Subcutaneous abdominal adipose tissue (tissue), 5 donors: ENCODE measurements around the gene PPP1R14C.
"Not testable (repeated sequence)": the region's sequence is repeated elsewhere in the genome, so short reads cannot be mapped to it uniquely, and the experiment has no call there.

Experiments
- H3K27ac ChIP-seq: one replicate; pipeline ENCODE4 v1.7.0; 2013; ENCODE audit warnings: low read depth, mild to moderate bottlenecking, inconsistent platforms, low read length, moderate library complexity
- H3K27me3 ChIP-seq, 5 donors: one replicate each; pipeline ENCODE4 v1.7.0; 2013; ENCODE audit warnings: low read length in 5 of 5, inconsistent platforms in 1 of 5; ENCODE audit not compliant: control insufficient read depth in 5 of 5, insufficient read depth in 4 of 5
- H3K36me3 ChIP-seq, 5 donors: one replicate each; pipeline ENCODE4 v1.7.0; 2013; ENCODE audit warnings: low read length in 5 of 5; ENCODE audit not compliant: control insufficient read depth in 5 of 5, insufficient read depth in 5 of 5
- H3K4me1 ChIP-seq, 5 donors: one replicate each; pipeline ENCODE4 v1.7.0; 2013; ENCODE audit warnings: low read length in 5 of 5, mild to moderate bottlenecking in 3 of 5, moderate library complexity in 1 of 5; ENCODE audit not compliant: control insufficient read depth in 5 of 5, insufficient read depth in 5 of 5
- H3K4me3 ChIP-seq, 5 donors: one replicate each; pipeline ENCODE4 v1.7.0; 2013; ENCODE audit warnings: low read length in 5 of 5, low read depth in 1 of 5
- H3K9ac ChIP-seq, 5 donors: one replicate each; pipeline ENCODE4 v1.7.0; 2013; ENCODE audit warnings: low read length in 5 of 5, mild to moderate bottlenecking in 4 of 5, moderate library complexity in 3 of 5
- H3K9me3 ChIP-seq, 5 donors: one replicate each; pipeline ENCODE4 v1.7.0; 2013; ENCODE audit warnings: low read length in 5 of 5; ENCODE audit not compliant: control insufficient read depth in 5 of 5
- donor health status: healthy.
- donor health status: healthy.
- donor health status: healthy.
- donor health status: healthy.
- donor health status: healthy.

The PPP1R14C gene

GRCh38 chr6:150186129-150186898 is 43.5 kb downstream of the PPP1R14C start:
- Histone ChIP-seq H3K27ac (no peak overlapping the region), H3K4me3 (no peak overlapping the region), H3K27me3 (no peaks in the 10 kb centered on the region), H3K9ac (no peak overlapping the region), H3K9me3 (no peaks in the 10 kb centered on the region), H3K36me3 (no peaks in the 10 kb centered on the region), H3K4me1 (no peaks in the 10 kb centered on the region)

- not testable (repeated sequence) for H3K4me3 ChIP-seq, H3K9ac ChIP-seq, H3K27me3 ChIP-seq, H3K36me3 ChIP-seq, H3K9me3 ChIP-seq, H3K4me1 ChIP-seq, H3K27ac ChIP-seq
Measured at GRCh38 chr6:150187433-150187832, 44.6 kb downstream of the PPP1R14C start.

- Histone ChIP-seq H3K27ac (no peak overlapping the region), H3K9ac (no peak overlapping the region), H3K9me3 (no peaks in the 10 kb centered on the region), H3K4me1 (no peaks in the 10 kb centered on the region), H3K27me3 (peaks cover 0 to 4% (median 0%) of the 10 kb centered on the region in 5 donors), H3K36me3 (no peaks in the 10 kb centered on the region), H3K4me3 (no peak overlapping the region)
Measured at GRCh38 chr6:150189122-150189521, 46.3 kb downstream of the PPP1R14C start.

- no peaks in the 10 kb centered on the region for H3K36me3 ChIP-seq
- H3K9me3 ChIP-seq: no peaks in the 10 kb centered on the region
- no peak overlapping the region for H3K4me3 ChIP-seq
- H3K27ac ChIP-seq: no peak overlapping the region
- peaks cover 0 to 4% (median 0%) of the 10 kb centered on the region in 5 donors for H3K27me3 ChIP-seq
- no peaks in the 10 kb centered on the region for H3K4me1 ChIP-seq
- H3K9ac ChIP-seq: no peak overlapping the region
Measured at GRCh38 chr6:150191809-150192208, 49.0 kb downstream of the PPP1R14C start.

- H3K4me1 ChIP-seq: no peaks in the 10 kb centered on the region
- peaks cover 0 to 4% (median 0%) of the 10 kb centered on the region in 5 donors for H3K27me3 ChIP-seq
- H3K9me3 ChIP-seq: no peaks in the 10 kb centered on the region
- no peak overlapping the region for H3K27ac ChIP-seq
- H3K36me3 ChIP-seq: no peaks in the 10 kb centered on the region
- no peak overlapping the region for H3K4me3 ChIP-seq
- no peak overlapping the region for H3K9ac ChIP-seq
Measured at GRCh38 chr6:150194195-150194594, 51.4 kb downstream of the PPP1R14C start.

- Histone ChIP-seq H3K36me3 (no peaks in the 10 kb centered on the region), H3K27ac (no peak overlapping the region), H3K9me3 (no peaks in the 10 kb centered on the region), H3K4me1 (no peaks in the 10 kb centered on the region), H3K4me3 (no peak overlapping the region), H3K9ac (no peak overlapping the region), H3K27me3 (peaks cover 0 to 4% (median 0%) of the 10 kb centered on the region in 5 donors)
Measured at GRCh38 chr6:150195996-150196417, 53.2 kb downstream of the PPP1R14C start.

- Histone ChIP-seq H3K27me3 (peaks cover 0 to 2% (median 0%) of the 10 kb centered on the region in 5 donors), H3K36me3 (no peaks in the 10 kb centered on the region), H3K4me1 (no peaks in the 10 kb centered on the region), H3K9ac (no peak overlapping the region), H3K27ac (no peak overlapping the region), H3K4me3 (no peak overlapping the region), H3K9me3 (no peaks in the 10 kb centered on the region)
Measured at GRCh38 chr6:150196942-150197745, 54.3 kb downstream of the PPP1R14C start.

- H3K4me1 ChIP-seq: no peaks in the 10 kb centered on the region
Measured at GRCh38 chr6:150198532-150198931, 55.7 kb downstream of the PPP1R14C start.

GRCh38 chr6:150199241-150199640 is 56.4 kb downstream of the PPP1R14C start:
- H3K27ac ChIP-seq: no peak overlapping the region
- H3K36me3 ChIP-seq: no peaks in the 10 kb centered on the region
- no peak overlapping the region for H3K4me3 ChIP-seq
- H3K27me3 ChIP-seq: no peaks in the 10 kb centered on the region
- no peak overlapping the region for H3K9ac ChIP-seq
- H3K4me1 ChIP-seq: no peaks in the 10 kb centered on the region
- H3K9me3 ChIP-seq: no peaks in the 10 kb centered on the region

More at GRCh38 chr6:150198532-150198931, 55.7 kb downstream of the PPP1R14C start:
- Histone ChIP-seq H3K9me3 (no peaks in the 10 kb centered on the region), H3K36me3 (no peaks in the 10 kb centered on the region), H3K4me3 (no peak overlapping the region), H3K9ac (no peak overlapping the region), H3K27ac (no peak overlapping the region), H3K27me3 (no peaks in the 10 kb centered on the region)

GRCh38 chr6:150200428-150201100 is 57.7 kb downstream of the PPP1R14C start:
- H3K27me3 ChIP-seq: no peaks in the 10 kb centered on the region
- H3K9ac ChIP-seq: no peak overlapping the region
- no peak overlapping the region for H3K4me3 ChIP-seq
- no peaks in the 10 kb centered on the region for H3K36me3 ChIP-seq
- H3K4me1 ChIP-seq: peaks cover 0 to 4% (median 0%) of the 10 kb centered on the region in 5 donors
- H3K27ac ChIP-seq: no peak overlapping the region
- H3K9me3 ChIP-seq: no peaks in the 10 kb centered on the region
